GM23338 (cell line): ENCODE results near the gene POLDIP2. TPM values are rescaled to one million over a fixed set of nuclear protein-coding genes. Genes with fewer than 3 reads are reported as not detected.

Experiments used
- ATAC-seq: fragments of 200-7000 bp; cut with Tn5 transposase; 3 replicates; pipeline ENCODE4 v1.9.1; 2020
- DNase-seq: peaks from one replicate; pipeline ENCODE4 v3.0.0-alpha.2; 2015; ENCODE audit warnings: low spot score
- H2AFZ ChIP-seq: fragments of 200-600 bp; sonication (generic); 2 replicates; pipeline ENCODE4 v1.8.0; 2016; ENCODE audit warnings: antibody characterized with exemption, mild to moderate bottlenecking, moderate library complexity
- H3F3A ChIP-seq: fragments of 200-600 bp; sonication (generic); replicated peaks from 2 replicates; pipeline ENCODE4 v1.8.0; 2017; ENCODE audit warnings: antibody characterized with exemption, mixed run types, low read depth
- H3K27ac ChIP-seq: fragments of 200-600 bp; sonication (generic); 2 replicates; pipeline ENCODE4 v1.6.1; 2016; ENCODE audit warnings: low read depth
- H3K27me3 ChIP-seq: fragments of 200-600 bp; sonication (generic); 2 replicates; pipeline ENCODE4 v1.8.0; 2016; ENCODE audit warnings: mild to moderate bottlenecking, mixed run types, moderate library complexity; ENCODE audit not compliant: insufficient read depth
- H3K36me3 ChIP-seq: fragments of 200-600 bp; sonication (generic); 2 replicates; pipeline ENCODE4 v1.8.0; 2016; ENCODE audit warnings: mild to moderate bottlenecking; ENCODE audit not compliant: insufficient read depth
- H3K4me1 ChIP-seq: fragments of 200-600 bp; sonication (generic); 2 replicates; pipeline ENCODE4 v1.8.0; 2016; ENCODE audit warnings: mild to moderate bottlenecking, moderate library complexity; ENCODE audit not compliant: insufficient read depth
- H3K4me2 ChIP-seq: fragments of 200-600 bp; sonication (generic); 2 replicates; pipeline ENCODE4 v1.7.1; 2017; ENCODE audit warnings: mixed run types
- H3K4me3 ChIP-seq: fragments of 200-600 bp; sonication (generic); 2 replicates; pipeline ENCODE4 v1.6.1; 2016; ENCODE audit warnings: mixed run types
- H3K79me2 ChIP-seq: fragments of 200-600 bp; sonication (generic); replicated peaks from 2 replicates; pipeline ENCODE4 v1.8.0; 2017; ENCODE audit warnings: mild to moderate bottlenecking; ENCODE audit not compliant: insufficient read depth
- H3K9me2 ChIP-seq: fragments of 200-600 bp; sonication (generic); 2 replicates; pipeline ENCODE4 v1.8.0; 2017; ENCODE audit not compliant: insufficient read depth
- H4K20me1 ChIP-seq: fragments of 200-600 bp; sonication (generic); replicated peaks from 2 replicates; pipeline ENCODE4 v1.8.0; 2017; ENCODE audit warnings: mild to moderate bottlenecking; ENCODE audit not compliant: insufficient read depth
- H3K27ac Mint-ChIP-seq: 2 replicates; pipeline ENCODE4 v1.8.0; 2020; ENCODE audit warnings: inconsistent platforms, mild to moderate bottlenecking, moderate library complexity, mixed read lengths
- H3K27me3 Mint-ChIP-seq: 3 replicates; pipeline ENCODE4 v1.8.0; 2022; ENCODE audit warnings: low read depth, mild to moderate bottlenecking, moderate library complexity, mixed read lengths, inconsistent platforms; ENCODE audit not compliant: insufficient read depth, poor library complexity
- H3K36me3 Mint-ChIP-seq: 3 replicates; pipeline ENCODE4 v1.8.0; 2021; ENCODE audit warnings: low read depth, mild to moderate bottlenecking, inconsistent platforms, moderate library complexity, mixed read lengths
- H3K4me1 Mint-ChIP-seq: 3 replicates; pipeline ENCODE4 v1.8.0; 2020; ENCODE audit warnings: mild to moderate bottlenecking, inconsistent platforms, mixed read lengths
- H3K4me3 Mint-ChIP-seq: 3 replicates; pipeline ENCODE4 v1.8.0; 2021; ENCODE audit warnings: moderate library complexity, mild to moderate bottlenecking, inconsistent platforms, mixed read lengths
- H3K9me3 Mint-ChIP-seq: 3 replicates; pipeline ENCODE4 v1.8.0; 2020; ENCODE audit warnings: moderate library complexity, mild to moderate bottlenecking, inconsistent platforms, mixed read lengths
- CREB1 ChIP-seq: fragments of 250-450 bp; sonication (Bioruptor Pico); IDR thresholded peaks from 2 replicates; pipeline ENCODE4 v1.5.0; 2020; ENCODE audit warnings: low read depth, mild to moderate bottlenecking, moderate library complexity
- CTCF ChIP-seq, 2 experiments: fragments of 200-600 bp in 1 of 2; sonication (generic) in 1 of 2; conservative IDR thresholded peaks; 2 replicates each; pipeline versions ENCODE4 v1.5.1 to v1.6.1; 2016 to 2017; ENCODE audit warnings: antibody characterized with exemption in 2 of 2, low read depth in 2 of 2, mild to moderate bottlenecking in 2 of 2, moderate library complexity in 1 of 2
- ETS1 ChIP-seq: IDR thresholded peaks from 2 replicates; pipeline ENCODE4 v1.6.1; 2016; ENCODE audit warnings: antibody characterized with exemption
- EZH2 ChIP-seq: fragments of 200-600 bp; sonication (generic); IDR thresholded peaks from one replicate; pipeline ENCODE4 v1.8.0; 2017; ENCODE audit warnings: antibody characterized with exemption, mild to moderate bottlenecking, low read depth; ENCODE audit not compliant: unreplicated experiment
- EZH2phosphoT487 ChIP-seq: fragments of 200-600 bp; sonication (generic); IDR thresholded peaks from one replicate; pipeline ENCODE4 v1.8.1; 2018; ENCODE audit warnings: antibody characterized with exemption; ENCODE audit not compliant: unreplicated experiment
- JUNB ChIP-seq: IDR thresholded peaks from one replicate; pipeline ENCODE4 v1.6.1; 2016; ENCODE audit warnings: antibody characterized with exemption; ENCODE audit not compliant: unreplicated experiment
- NANOG ChIP-seq: IDR thresholded peaks from 2 replicates; pipeline ENCODE4 v1.6.1; 2016; ENCODE audit warnings: antibody characterized with exemption, borderline replicate concordance
- STAT1 ChIP-seq: IDR thresholded peaks from one replicate; pipeline ENCODE4 v1.6.1; 2016; ENCODE audit warnings: antibody characterized with exemption; ENCODE audit not compliant: unreplicated experiment
- ZNF114 ChIP-seq: fragments of 250-450 bp; sonication (Bioruptor Pico); IDR thresholded peaks from 2 replicates; pipeline ENCODE4 v1.5.0; 2020; ENCODE audit warnings: mild to moderate bottlenecking, moderate library complexity
- ZNF331 ChIP-seq: fragments of 250-450 bp; sonication (Bioruptor Pico); IDR thresholded peaks from 2 replicates; pipeline ENCODE4 v1.5.0; 2020; ENCODE audit warnings: low read depth, mild to moderate bottlenecking, moderate library complexity
- polyA plus RNA-seq: library from polyadenylated mRNA; unstranded; fragments of >200 nt; fragmentation: Nextera tagmentation; extraction: Ambion mirVana; gene quantifications from 2 replicates; pipeline ENCODE4 v1.2.1, GENCODE V29; 2016
- total RNA-seq: library from RNA; depleted of rRNA; stranded (reverse); fragments of >200 nt; shearing (Covaris generic); gene quantifications from 2 replicates; pipeline ENCODE4 v1.2.3, GENCODE V29; 2014

The POLDIP2 gene
- total and polyA plus RNA-seq, 2 experiments from 2014 or later: 45.7 to 77.1 TPM

- Histone ChIP-seq H3K4me3 (no peak overlapping the region), H3K27me3 (no peaks in the 10 kb centered on the region), H3K4me1 (no peaks in the 10 kb centered on the region; the same call in 1 of the 2 replicates), H3K9me2 (no peaks in the 10 kb centered on the region), H2AFZ (no peak overlapping the region), H3K79me2 (no peaks in the 10 kb centered on the region; the same call in 1 of the 2 replicates), H3K4me2 (no peak overlapping the region), H4K20me1 (peaks cover 14% of the 10 kb centered on the region; the same call in 1 of the 2 replicates), H3K27ac (no peak overlapping the region), H3K36me3 (peaks cover 21% of the 10 kb centered on the region; the same call in 1 of the 2 replicates), H3F3A (no peaks in the 10 kb centered on the region; the same call in 1 of the 2 replicates)
- Mint-ChIP-seq H3K36me3 (peaks cover 80% of the 10 kb centered on the region), H3K4me3 (no peak overlapping the region), H3K27me3 (peaks cover 7% of the 10 kb centered on the region), H3K4me1 (peaks cover 16% of the 10 kb centered on the region), H3K27ac (no peak overlapping the region), H3K9me3 (no peaks in the 10 kb centered on the region)
- no peak for ATAC-seq
- DNase-seq: no peak
- no peak for TF ChIP-seq ETS1
- no peak for TF ChIP-seq JUNB
- TF ChIP-seq NANOG: no peak
- TF ChIP-seq STAT1: no peak
These were observed 7.1 kb downstream of the POLDIP2 start for GRCh38 chr17:28350271-28350670.

- Histone ChIP-seq H3F3A (no peaks in the 10 kb centered on the region; the same call in 1 of the 2 replicates), H3K4me2 (no peak overlapping the region), H3K9me2 (no peaks in the 10 kb centered on the region), H2AFZ (no peak overlapping the region), H3K27ac (no peak overlapping the region), H3K4me1 (no peaks in the 10 kb centered on the region; the same call in 1 of the 2 replicates), H3K36me3 (peaks cover 21% of the 10 kb centered on the region; the same call in 1 of the 2 replicates), H3K79me2 (no peaks in the 10 kb centered on the region), H4K20me1 (peaks cover 14% of the 10 kb centered on the region; the same call in 1 of the 2 replicates), H3K4me3 (no peak overlapping the region), H3K27me3 (no peaks in the 10 kb centered on the region)
- peaks cover 5% of the 10 kb centered on the region for H3K27me3 Mint-ChIP-seq
- no peak for DNase-seq
- H3K36me3 Mint-ChIP-seq: peaks cover 77% of the 10 kb centered on the region
- H3K4me3 Mint-ChIP-seq: no peak overlapping the region
- no peaks in the 10 kb centered on the region for H3K9me3 Mint-ChIP-seq
- TF ChIP-seq EZH2phosphoT487: no peak
- no peak for TF ChIP-seq STAT1
- no peak for TF ChIP-seq JUNB
- TF ChIP-seq CREB1 (CRISPR knock-in tag): no peak
- peaks cover 16% of the 10 kb centered on the region for H3K4me1 Mint-ChIP-seq
- H3K27ac Mint-ChIP-seq: no peak overlapping the region
- no peak for ATAC-seq
These were observed 8.3 kb downstream of the POLDIP2 start for GRCh38 chr17:28348979-28349378.

- H3K27ac Mint-ChIP-seq: 0 out of 2 replicates have a peak overlapping the region, but pooled peaks have one; percentile 46
- H3K36me3 ChIP-seq: peaks cover 20% of the 10 kb centered on the region
- H3K4me3 ChIP-seq: no peak overlapping the region
- H3K4me1 Mint-ChIP-seq: peaks cover 16% of the 10 kb centered on the region
- H3K36me3 Mint-ChIP-seq: peaks cover 71% of the 10 kb centered on the region
- no peaks in the 10 kb centered on the region for H3K27me3 ChIP-seq
- no peaks in the 10 kb centered on the region; the same call in 1 of the 2 replicates for H3K4me1 ChIP-seq
- no peak overlapping the region for H3K4me2 ChIP-seq
- H3K27me3 Mint-ChIP-seq: peaks cover 7% of the 10 kb centered on the region
- DNase-seq: no peak
- no peaks in the 10 kb centered on the region for H3K9me2 ChIP-seq
- ATAC-seq: no peak
- H2AFZ ChIP-seq: no peak overlapping the region
- H4K20me1 ChIP-seq: peaks cover 14% of the 10 kb centered on the region; the same call in 1 of the 2 replicates
- no peaks in the 10 kb centered on the region for H3K79me2 ChIP-seq
- H3K27ac ChIP-seq: no peak overlapping the region; the same call in 1 of the 2 replicates
- H3F3A ChIP-seq: no peaks in the 10 kb centered on the region
- no peaks in the 10 kb centered on the region for H3K9me3 Mint-ChIP-seq
- no peak overlapping the region for H3K4me3 Mint-ChIP-seq
- TF ChIP-seq ZNF114 (CRISPR knock-in tag) (no peak), NANOG (no peak), EZH2phosphoT487 (no peak), ZNF331 (CRISPR knock-in tag) (no peak), JUNB (no peak), EZH2 (no peak), CTCF (conservative IDR thresholded peaks at IDR 0.05; ENCODE audit: low read depth in 2 of 2) (no peak)
These were observed 10.0 kb downstream of the POLDIP2 start for GRCh38 chr17:28347261-28347891.
